ENCODE results near the gene TNRC6C. TPM values are rescaled to one million over a fixed set of nuclear protein-coding genes. Genes with fewer than 3 reads are reported as not detected.
"Not testable (repeated sequence)": the region's sequence is repeated elsewhere in the genome, so short reads cannot be mapped to it uniquely, and the experiment has no call there.

The TNRC6C gene
- total RNA-seq, 1 experiment from 2014 or later = 2.7 TPM

DNA sequence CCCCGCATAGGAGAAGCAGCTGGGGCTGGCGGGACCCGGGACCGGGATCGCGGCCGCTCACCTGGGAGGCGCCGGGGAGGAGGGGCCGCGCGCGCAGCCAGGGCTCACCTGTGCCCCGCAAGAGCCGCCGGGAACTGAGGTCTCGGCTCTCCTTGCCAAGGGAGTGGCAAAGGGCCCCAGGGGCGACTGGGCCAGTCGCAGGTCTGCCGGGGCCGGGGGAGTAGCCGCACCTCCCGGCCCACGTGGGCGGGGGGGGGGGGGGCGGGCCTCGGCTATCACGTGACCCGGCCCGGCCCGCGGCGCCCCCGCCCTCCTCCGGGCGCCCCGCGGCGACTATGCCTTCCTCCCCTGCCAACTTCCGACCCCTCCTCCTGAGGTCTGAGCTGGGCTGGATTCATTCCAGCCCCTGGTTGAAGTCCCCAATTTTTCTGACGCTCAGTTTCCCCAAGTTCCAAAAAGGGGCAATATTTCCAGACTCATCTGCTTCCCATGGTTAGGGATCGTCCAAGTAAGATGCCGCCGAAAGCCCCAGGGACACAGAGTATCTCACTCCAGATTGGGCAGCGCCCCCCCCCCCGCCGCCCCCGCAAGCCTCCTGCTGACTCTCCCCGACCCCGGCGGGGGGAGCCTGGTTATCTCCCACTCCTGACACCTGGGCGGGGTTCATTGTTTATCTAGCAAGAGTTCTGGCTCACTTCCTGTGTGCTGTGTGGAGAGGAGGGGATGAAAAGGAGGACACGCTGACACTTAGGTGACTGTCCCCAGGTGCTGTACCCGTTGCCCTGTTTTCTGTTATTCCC lies 170.2 kb downstream of the TNRC6C start, which contains the start of gene TMC6:
TMC6 (minus strand) TSS at position 205 of the 800 bp plus-strand sequence. CDS start 1,923 bp downstream, outside the sequence.
- DNase-seq (ENCODE audit: low spot score) = no peak
- in situ Hi-C loops (cut with HindIII; ENCODE audit: low sequenced_read_pairs) = no loop called here

DNA sequence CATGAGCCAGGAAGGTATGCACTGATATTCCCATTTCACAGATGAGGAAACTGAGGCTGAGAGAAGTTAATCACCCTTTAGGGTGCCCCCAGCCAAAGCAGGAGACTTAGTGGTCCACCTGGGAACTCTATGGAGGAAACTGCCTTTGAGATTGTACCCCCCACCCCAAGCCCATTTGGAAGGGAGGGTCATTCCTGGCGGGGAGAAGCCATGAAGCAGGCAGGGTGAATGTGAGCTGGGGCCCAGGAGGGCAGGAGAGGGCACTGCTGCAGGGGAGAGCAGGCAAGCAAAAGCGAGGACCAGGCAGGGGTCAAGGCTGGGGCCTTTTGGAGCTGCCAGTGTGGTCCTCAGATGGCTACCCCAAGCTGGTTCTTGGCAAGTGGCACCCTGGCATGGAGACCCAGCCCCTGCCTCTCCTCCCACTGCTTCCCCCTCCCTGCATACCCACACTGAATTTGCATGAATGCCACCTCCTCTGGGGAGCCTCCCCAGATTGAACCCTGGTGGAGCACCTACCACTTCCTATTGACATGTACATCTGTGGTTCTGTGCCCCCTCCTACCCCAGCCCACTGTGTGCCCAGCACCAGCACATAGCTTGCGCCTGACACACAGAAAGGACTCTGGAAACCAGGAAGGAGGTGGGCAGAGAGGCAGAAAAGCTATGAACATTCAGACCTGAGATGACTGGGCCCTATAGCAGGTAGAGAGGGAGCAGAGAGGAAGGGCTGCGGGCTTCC lies 171.0 kb downstream of the TNRC6C start:
- in situ Hi-C loops (cut with HindIII; ENCODE audit: low sequenced_read_pairs) = no loop called here
- no peak for DNase-seq (ENCODE audit: low spot score)

DNA sequence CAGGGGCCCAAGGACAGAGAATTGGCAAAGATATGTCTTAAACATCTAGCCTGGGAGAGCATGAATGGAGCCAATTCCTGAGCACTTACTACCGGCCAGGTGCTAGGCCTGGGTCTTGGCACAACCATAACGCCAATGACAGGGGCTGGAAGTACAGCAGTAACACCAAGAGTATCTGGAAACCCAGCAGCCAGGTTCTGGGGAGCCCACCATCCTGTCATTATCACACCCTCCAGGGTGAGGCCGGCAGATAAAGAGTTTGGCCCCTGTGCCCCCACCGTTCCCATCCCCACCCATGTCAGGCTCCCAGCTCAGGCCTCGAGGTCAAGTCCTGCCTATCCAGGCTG lies 171.6 kb downstream of the TNRC6C start:
- no peak for DNase-seq (ENCODE audit: low spot score)
- in situ Hi-C loops (cut with HindIII; ENCODE audit: low sequenced_read_pairs) = no loop called here

DNA sequence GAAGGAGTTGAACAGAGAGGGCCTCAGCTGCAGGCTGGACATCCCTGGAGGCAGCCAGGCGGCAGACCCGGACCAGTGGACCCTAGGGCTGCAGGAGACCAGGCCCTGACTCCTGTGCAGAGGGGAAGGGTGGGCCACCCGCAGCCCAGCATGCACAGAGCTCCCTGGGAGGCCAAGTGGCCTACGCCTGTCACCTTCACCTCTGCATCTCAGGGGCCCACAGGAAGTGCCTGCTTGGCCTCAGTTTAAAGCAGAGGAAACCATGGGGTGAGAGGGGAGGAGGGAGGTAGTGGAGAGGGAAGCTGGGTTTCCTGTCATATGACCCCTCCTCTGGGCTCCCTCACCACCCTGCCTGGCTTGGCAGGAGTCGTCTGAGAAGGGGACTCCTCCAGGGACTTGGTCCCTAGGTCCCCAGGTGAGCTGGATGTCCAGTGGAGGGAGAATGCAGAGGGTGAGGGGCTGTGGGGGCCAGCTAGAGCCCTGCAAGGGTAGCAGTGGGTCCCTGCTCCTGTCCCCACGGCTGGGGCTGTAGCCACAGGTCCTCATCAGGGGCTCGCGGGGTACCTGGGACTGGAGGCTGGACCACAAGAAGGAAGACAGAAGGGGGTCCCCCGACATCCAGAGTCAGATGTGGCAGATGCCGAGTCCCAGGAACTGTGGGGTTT lies 172.1 kb downstream of the TNRC6C start, which contains the start of gene TMC8:
TMC8 (plus strand) TSS at position 335 of the 665 bp plus-strand sequence. CDS start 818 bp downstream, outside the sequence.
- in situ Hi-C loops (cut with HindIII; ENCODE audit: low sequenced_read_pairs) = no loop called here

DNA sequence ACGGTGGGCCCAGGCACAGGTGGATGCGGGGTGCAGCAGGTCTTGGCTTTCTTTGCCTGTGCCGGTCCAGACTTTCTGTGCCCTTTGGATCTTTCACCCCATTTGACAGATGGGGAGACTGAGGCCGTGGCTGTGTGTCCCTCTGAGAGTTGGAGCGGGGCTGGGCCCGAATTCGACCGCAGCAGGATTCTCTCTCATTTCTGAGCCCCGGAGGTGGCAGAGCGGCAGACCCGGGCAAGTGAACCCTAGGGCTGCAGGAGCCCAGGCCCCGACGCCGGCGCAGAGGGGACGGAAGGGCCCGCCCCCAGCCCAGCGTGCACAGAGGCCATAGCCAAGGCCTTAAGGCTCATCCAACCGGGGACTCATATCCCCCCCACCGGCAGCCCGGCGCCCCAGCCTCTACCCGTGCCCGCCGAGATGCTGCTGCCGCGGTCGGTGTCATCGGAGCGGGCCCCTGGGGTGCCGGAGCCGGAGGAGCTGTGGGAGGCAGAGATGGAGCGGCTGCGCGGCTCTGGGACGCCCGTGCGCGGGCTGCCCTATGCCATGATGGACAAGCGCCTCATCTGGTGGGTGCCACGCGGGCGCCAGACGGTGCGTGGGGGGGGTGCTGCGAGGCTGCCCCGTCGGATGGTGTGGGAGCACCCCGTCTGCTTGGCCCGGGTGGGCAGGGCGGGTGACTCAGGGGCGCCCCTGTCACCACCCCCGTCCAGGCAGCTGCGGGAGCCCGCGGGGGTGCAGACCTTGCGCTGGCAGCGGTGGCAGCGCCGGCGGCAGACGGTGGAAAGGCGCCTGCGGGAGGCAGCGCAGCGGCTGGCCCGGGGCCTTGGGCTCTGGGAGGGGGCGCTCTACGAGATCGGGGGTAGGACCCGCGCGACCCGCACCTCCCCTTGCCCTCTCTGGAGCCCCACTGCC lies 172.9 kb downstream of the TNRC6C start:
- DNase-seq (ENCODE audit: low spot score) = no peak
- in situ Hi-C loops (cut with HindIII; ENCODE audit: low sequenced_read_pairs) = no loop called here

More for the DNA sequence above, 172.1 kb downstream of the TNRC6C start, which contains the start of gene TMC8:
- no peak for DNase-seq (ENCODE audit: low spot score)

DNA sequence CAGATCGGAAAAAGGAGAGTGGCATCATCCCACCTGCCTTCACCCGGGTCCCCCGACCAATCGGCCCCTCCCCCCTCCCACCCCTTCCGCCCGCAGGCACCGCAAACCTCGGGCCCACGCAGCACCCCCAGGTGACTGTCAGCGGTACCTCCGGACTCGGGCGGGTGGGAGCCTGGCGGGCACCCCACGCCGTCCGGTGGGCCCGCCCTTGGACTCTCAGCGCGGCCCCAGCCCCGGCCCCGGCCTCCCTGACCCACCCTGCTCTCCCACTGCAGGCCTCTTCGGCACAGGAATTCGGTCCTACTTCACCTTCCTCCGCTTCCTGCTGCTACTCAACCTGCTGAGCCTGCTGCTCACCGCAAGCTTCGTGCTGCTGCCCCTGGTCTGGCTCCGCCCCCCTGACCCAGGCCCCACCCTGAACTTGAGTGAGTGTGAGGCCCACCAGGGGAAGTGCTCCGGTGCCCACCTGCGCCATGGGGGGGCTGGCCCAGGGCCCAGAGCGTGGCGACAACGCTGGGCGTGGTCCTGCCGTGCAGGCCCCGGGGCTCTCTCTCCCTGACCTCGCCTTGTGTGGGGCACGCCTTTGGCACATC lies 173.7 kb downstream of the TNRC6C start:
- in situ Hi-C loops (cut with HindIII; ENCODE audit: low sequenced_read_pairs) = no loop called here
- no peak for DNase-seq (ENCODE audit: low spot score)

DNA sequence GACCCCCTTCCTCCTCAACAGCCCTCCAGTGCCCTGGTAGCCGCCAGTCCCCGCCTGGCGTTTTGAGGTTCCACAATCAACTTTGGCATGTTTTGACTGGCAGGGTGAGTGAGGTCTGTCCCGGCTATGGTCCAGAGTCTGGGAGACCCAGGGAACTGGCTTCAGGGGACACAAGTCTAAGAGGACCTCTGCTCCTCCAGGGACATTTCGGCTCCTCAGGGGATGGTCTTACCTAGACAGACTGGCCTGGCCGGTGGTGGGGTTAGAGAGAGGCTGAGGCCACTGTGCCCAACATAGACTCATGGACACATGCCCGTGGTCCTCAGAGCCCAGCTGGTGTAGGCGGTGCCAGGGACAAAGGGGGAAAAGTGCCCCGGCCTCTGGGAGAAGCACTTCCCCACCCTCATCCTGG lies 174.3 kb downstream of the TNRC6C start:
- no peak for DNase-seq (ENCODE audit: low spot score)
- in situ Hi-C loops (cut with HindIII; ENCODE audit: low sequenced_read_pairs) = no loop called here

DNA sequence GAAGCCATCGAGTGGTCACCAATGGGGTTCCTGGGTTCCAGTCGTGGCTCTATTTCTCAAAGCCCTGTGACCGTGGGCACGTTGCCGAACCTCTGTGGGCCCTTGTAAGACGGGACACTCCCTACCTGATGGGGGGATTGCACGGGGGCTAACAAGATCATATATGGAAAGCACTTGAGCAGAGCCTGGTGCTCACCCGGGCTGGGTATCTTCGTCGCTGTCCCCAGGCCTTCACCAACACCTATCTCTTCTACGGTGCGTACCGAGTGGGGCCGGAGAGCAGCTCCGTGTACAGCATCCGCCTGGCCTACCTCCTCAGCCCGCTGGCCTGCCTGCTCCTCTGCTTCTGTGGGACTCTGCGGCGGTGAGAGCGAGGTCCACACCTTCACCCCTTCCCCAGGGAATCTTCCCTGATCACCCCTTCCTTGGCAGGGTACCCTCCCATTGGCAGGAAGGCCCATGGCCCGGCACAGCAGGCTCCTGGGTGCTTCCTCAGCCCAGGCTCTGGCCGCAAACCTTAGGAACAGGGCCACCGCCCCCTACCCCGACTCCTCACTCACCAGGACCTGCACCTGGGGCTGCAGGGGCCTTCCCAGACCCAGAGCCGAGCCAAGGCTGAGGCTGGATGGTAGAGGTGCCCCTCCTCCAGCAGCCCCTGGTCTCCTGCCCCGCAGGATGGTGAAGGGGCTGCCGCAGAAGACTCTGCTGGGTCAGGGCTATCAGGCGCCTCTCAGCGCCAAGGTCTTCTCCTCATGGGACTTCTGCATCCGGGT lies 174.9 kb downstream of the TNRC6C start:
- in situ Hi-C loops (cut with HindIII; ENCODE audit: low sequenced_read_pairs) = no loop called here
- no peak for DNase-seq (ENCODE audit: low spot score)

DNA sequence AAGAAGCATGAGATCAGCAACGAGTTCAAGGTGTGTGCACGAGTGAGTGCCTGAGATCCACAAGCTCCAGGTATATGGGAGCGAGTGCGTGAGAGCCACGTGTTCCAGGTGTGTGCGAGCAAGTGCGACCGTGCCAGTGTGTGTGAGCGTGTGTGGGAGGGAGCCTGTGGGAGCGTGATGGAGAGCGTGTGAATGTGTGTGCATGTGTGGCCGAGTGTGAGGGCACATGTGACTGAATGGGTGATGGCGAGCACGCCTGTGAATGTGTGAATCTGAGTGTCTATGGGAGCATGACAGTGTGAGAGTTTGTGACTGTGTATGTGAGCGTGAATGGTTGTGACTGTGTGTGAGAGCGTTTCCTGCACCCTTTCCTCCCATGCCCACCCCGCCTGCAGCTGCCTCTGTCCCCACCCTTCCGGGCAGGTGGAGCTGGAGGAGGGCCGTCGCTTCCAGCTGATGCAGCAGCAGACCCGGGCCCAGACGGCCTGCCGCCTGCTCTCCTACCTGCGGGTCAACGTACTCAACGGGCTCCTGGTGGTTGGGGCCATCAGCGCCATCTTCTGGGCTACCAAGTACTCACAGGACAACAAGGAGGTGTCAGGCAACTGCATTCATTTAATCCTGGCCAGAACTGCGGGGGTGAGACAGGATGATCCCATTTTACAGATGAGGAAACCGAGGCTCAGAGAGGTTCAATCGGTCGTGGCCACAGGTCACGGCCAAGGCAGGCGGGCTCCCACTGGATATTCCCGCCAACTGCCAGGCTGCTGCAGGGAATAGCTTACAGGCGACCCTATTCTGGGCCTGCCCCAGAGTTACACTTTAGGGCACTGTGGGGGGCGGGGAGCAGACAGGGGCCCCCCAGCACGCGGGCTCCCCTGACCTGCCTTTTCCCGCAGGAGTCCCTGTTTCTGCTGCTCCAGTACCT lies 175.7 kb downstream of the TNRC6C start:
- peak; percentile 44 for DNase-seq (ENCODE audit: low spot score)
- in situ Hi-C loops (cut with HindIII; ENCODE audit: low sequenced_read_pairs) = no loop called here

DNA sequence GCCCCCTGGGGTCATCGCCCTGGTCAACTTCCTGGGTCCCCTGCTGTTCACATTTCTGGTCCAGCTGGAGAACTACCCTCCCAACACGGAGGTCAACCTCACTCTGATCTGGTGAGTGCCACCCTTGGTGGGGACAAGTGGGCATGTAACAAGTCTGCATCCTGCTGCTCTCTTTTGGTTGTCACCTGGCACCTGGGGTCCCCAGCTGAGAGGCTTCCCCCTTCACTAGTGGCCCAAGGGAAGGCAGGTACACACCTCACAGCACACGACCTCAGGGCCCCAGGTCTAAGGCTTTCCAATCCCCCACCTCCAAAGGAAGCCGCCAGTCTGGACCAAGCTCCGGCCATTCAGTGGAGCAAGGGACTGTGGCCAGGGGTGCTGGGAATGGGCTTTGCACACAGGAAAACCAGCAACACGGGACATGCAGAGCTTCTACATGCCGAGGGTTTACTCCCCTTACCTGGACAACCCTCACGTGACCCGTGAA lies 176.4 kb downstream of the TNRC6C start:
- DNase-seq (ENCODE audit: low spot score) = no peak
- in situ Hi-C loops (cut with HindIII; ENCODE audit: low sequenced_read_pairs) = no loop called here

DNA sequence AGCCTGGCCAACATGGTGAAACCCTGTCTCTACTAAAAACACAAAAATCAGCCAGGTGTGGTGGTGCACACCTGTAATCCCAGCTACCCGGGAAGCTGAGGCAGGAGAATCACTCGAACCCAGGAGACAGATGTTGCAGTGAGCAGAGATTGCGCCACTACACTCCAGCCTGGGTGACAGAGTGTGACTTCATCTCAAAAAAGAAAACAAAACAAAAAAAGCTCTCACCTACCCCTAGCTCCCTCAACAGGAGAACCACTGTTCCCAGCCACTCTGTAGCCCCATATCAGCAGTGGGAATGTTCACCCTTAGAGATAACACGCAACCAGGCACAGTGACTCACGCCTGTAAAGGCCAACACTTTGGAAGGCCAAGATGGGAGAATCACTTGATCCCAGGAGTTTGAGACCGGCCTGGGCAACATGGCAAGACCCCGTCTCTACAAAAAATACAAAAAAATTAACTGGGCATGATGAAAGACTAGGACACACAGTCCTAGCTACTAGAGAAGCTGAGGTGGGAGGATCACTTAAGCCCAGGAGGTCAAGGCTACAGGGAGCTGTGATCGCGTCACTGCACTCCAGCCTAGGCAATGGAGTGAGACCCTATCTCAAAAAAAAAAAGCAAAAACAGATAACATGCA lies 177.5 kb downstream of the TNRC6C start:
- no peak for DNase-seq (ENCODE audit: low spot score)
- in situ Hi-C loops (cut with HindIII; ENCODE audit: low sequenced_read_pairs) = no loop called here

DNA sequence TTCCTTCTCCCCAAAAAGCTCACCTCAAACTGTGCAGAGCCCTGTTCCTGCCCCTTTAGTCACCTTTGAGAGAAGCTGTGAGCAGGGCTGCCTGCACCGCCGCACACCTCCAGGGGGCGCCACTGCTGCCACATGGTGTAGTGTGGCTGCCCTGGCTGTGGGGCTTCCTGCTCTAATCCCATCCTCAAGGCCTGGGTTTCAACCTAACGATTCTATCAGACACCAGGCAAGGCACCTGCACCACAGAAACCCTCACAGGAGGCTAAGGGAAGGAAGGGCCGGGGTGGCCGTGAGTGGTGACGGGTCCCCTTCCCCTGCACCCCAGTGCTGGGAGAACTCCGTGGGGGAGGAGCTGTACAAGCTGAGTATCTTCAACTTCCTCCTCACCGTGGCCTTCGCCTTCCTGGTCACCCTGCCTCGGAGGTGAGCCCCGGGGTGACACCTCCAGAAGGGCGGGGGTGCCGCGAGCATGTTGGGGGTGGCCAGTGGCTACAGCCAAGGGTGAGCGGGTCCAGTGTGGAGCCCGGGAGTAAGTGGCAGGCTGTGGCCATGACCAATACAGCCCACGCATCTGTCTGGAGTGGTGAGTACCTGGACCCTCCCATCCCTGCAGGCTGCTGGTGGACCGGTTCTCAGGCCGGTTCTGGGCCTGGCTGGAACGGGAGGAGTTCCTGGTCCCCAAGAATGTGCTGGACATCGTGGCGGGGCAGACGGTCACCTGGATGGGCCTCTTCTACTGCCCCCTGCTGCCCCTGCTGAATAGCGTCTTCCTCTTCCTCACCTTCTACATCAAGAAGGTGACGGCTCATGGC lies 179.1 kb downstream of the TNRC6C start:
- in situ Hi-C loops (cut with HindIII; ENCODE audit: low sequenced_read_pairs) = no loop called here
- no peak for DNase-seq (ENCODE audit: low spot score)

DNA sequence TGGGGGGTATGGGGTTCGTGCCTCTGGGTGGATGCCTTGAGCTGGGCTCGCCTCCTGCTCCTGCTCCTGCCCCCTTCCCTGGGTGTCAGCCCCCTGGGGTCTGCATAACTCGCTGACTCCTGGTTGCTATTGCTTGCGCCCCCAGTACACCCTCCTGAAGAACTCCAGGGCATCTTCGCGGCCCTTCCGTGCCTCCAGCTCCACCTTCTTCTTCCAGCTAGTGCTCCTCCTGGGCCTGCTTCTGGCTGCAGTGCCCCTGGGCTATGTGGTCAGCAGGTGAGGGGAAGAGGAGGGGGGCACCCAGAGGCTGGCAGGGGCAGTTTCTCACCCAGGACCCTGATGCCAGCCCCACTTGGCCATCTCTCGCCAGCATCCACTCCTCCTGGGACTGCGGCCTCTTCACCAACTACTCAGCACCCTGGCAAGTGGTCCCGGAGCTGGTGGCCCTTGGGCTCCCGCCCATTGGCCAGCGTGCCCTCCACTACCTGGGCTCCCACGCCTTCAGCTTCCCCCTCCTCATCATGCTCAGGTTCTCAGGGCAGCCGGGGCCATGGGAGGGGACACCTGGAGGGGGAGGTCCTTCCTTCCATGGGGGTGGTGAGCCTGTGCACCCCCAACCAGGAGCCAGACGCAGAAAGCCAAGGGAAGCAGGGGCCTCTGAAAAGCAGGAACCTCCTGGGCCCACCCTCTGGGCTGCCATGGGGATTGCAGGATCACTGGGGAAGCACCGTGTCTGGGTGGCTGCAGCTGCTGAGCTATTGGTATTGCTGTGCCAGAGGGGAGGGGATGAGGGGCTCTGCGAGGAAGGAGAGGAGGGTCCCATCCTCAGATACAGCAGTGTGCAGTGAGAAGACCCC lies 179.9 kb downstream of the TNRC6C start:
- DNase-seq (ENCODE audit: low spot score) = no peak
- in situ Hi-C loops (cut with HindIII; ENCODE audit: low sequenced_read_pairs) = no loop called here

DNA sequence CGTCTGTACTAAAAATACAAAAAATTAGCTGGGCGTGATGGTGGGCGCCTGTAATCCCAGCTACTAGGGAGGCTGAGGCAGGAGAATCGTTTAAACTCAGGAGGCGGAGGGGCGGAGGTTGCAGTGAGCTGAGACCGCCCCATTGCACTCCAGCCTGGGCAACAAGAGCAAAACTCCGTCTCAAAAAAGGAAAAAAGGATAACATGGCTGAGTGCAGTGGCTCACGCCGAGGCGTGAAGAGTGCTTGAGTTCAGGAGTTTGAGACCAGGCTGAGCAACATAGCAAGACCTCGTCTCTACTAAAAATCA lies 181.3 kb downstream of the TNRC6C start:
- DNase-seq (ENCODE audit: low spot score); in situ Hi-C loops (cut with HindIII; ENCODE audit: low sequenced_read_pairs): not testable (repeated sequence)
